B cell (primary cell): ENCODE results near the gene EHBP1L1. TPM values are rescaled to one million over a fixed set of nuclear protein-coding genes. Genes with fewer than 3 reads are reported as not detected.

ENCODE experiments used
- ATAC-seq: fragments of 200-7000 bp; cut with Tn5 transposase; one replicate; pipeline ENCODE4 v1.10.0; 2021; ENCODE audit warnings: low read depth, mild to moderate bottlenecking, moderate number of reproducible peaks, moderate library complexity
- CTCF ChIA-PET: fragments of 350-600 bp; sonication (Branson Sonifier 250); formaldehyde crosslinking; loops from one replicate; lab custom pipeline; 2021; ENCODE audit warnings: antibody characterized with exemption, inconsistent platforms; lab: Charles Lee
- POLR2A ChIA-PET: fragments of 350-600 bp; sonication (Branson Sonifier 250); formaldehyde crosslinking; loops from one replicate; lab custom pipeline; 2021; ENCODE audit warnings: antibody characterized with exemption; lab: Charles Lee
- DNase-seq: peaks from one replicate; pipeline ENCODE4 v3.0.0; 2013
- H2AFZ ChIP-seq: 2 replicates; pipeline ENCODE4 v1.6.1; 2012; ENCODE audit warnings: mild to moderate bottlenecking, low read depth, low read length; ENCODE audit not compliant: insufficient read depth, poor library complexity, severe bottlenecking
- H3K27ac ChIP-seq, 2 donors: 1 replicate in 1 of 2; 2 replicates in 1 of 2; pipeline ENCODE4 v1.5.1; 2012 to 2013; ENCODE audit warnings: low read length in 2 of 2, mild to moderate bottlenecking in 2 of 2, moderate library complexity in 1 of 2
- H3K27me3 ChIP-seq, 4 experiments: fragments of 200-600 bp in 1 of 4; sonication (generic) in 1 of 4; replicated peaks in 1 of 4; 1 replicate in 2 of 4; 2 replicates in 2 of 4; pipeline versions ENCODE4 v1.6.1 to v1.7.0; 2013 to 2016; ENCODE audit warnings: low read length in 3 of 4, mild to moderate bottlenecking in 2 of 4, mixed read lengths in 1 of 4, moderate library complexity in 1 of 4; ENCODE audit not compliant: insufficient read depth in 4 of 4, control insufficient read depth in 3 of 4; ENCODE audit errors: control extremely low read depth in 1 of 4
- H3K36me3 ChIP-seq, 2 experiments: replicated peaks in 1 of 2; 1 replicate in 1 of 2; 2 replicates in 1 of 2; pipeline versions ENCODE4 v1.6.1 to v1.7.1; 2013; ENCODE audit warnings: low read length in 1 of 2; ENCODE audit not compliant: insufficient read depth in 2 of 2, control insufficient read depth in 1 of 2; ENCODE audit errors: control extremely low read depth in 1 of 2, extremely low read depth in 1 of 2
- H3K4me1 ChIP-seq, 2 donors: fragments of 200-600 bp in 1 of 2; sonication (generic) in 1 of 2; 1 replicate in 1 of 2; 2 replicates in 1 of 2; pipeline versions ENCODE4 v1.5.1 to v1.6.1; 2013 to 2017; ENCODE audit warnings: low read length in 2 of 2; ENCODE audit not compliant: control insufficient read depth in 2 of 2, insufficient read depth in 2 of 2
- H3K4me2 ChIP-seq: replicated peaks from 2 replicates; pipeline ENCODE3; 2012; ENCODE audit warnings: mild to moderate bottlenecking, low read depth, low read length; ENCODE audit not compliant: poor library complexity, severe bottlenecking
- H3K4me3 ChIP-seq, 5 experiments: fragments of 200-600 bp in 1 of 5; sonication (generic) in 1 of 5; 1 replicate in 3 of 5; 2 replicates in 2 of 5; pipeline versions ENCODE4 v1.5.1 to v1.7.0; 2011 to 2016; ENCODE audit warnings: low read length in 4 of 5, mild to moderate bottlenecking in 4 of 5, low read depth in 2 of 5, control low read depth in 1 of 5, moderate library complexity in 1 of 5; ENCODE audit not compliant: insufficient read depth in 1 of 5; ENCODE audit errors: control extremely low read depth in 1 of 5, extremely low read depth in 1 of 5
- H3K79me2 ChIP-seq: fragments of 200-600 bp; sonication (generic); one replicate; pipeline ENCODE4 v1.6.0; 2016; ENCODE audit warnings: low read length; ENCODE audit not compliant: control insufficient read depth, insufficient read depth
- H3K9ac ChIP-seq: fragments of 200-600 bp; sonication (generic); 2 replicates; pipeline ENCODE4 v1.6.1; 2017; ENCODE audit warnings: mild to moderate bottlenecking, low read length, moderate library complexity
- H3K9me3 ChIP-seq, 3 donors: one replicate each; pipeline versions ENCODE4 v1.6.1 to v1.7.1; 2013; ENCODE audit warnings: low read length in 2 of 3; ENCODE audit not compliant: control insufficient read depth in 2 of 3, insufficient read depth in 1 of 3; ENCODE audit errors: control extremely low read depth in 1 of 3
- H4K20me1 ChIP-seq: 2 replicates; pipeline ENCODE4 v1.6.0; 2012; ENCODE audit warnings: mild to moderate bottlenecking, low read length; ENCODE audit not compliant: insufficient read depth, control insufficient read depth, poor library complexity, severe bottlenecking
- H3K27ac Mint-ChIP-seq: one replicate; pipeline ENCODE4 v1.8.0; 2021; ENCODE audit warnings: mixed read lengths
- H3K27me3 Mint-ChIP-seq: one replicate; pipeline ENCODE4 v1.8.0; 2021; ENCODE audit warnings: mixed read lengths
- H3K4me1 Mint-ChIP-seq: one replicate; pipeline ENCODE4 v1.8.0; 2021; ENCODE audit warnings: mixed read lengths
- H3K4me3 Mint-ChIP-seq: one replicate; pipeline ENCODE4 v1.8.0; 2021; ENCODE audit warnings: mixed read lengths
- H3K9me3 Mint-ChIP-seq: one replicate; pipeline ENCODE4 v1.8.0; 2022; ENCODE audit warnings: mixed read lengths; ENCODE audit not compliant: insufficient read depth
- EZH2 ChIP-seq: IDR thresholded peaks from 2 replicates; pipeline ENCODE4 v1.6.1; 2012; ENCODE audit warnings: borderline replicate concordance, low read depth, mild to moderate bottlenecking, moderate library complexity, low read length; ENCODE audit not compliant: insufficient read depth, poor library complexity, severe bottlenecking
- WGBS: methylation state at CpG from one replicate; pipeline ENCODE4 v1.1.5; 2013; ENCODE audit warnings: missing lambda C conversion rate; ENCODE audit not compliant: insufficient coverage; 5-methylcytosine and 5-hydroxymethylcytosine counted together
- intact Hi-C: fragments of 100-400 bp; cut with micrococcal nuclease; formaldehyde crosslinking; loops from one replicate; pipeline ENCODE4 v1.10.0; 2022
- polyA plus RNA-seq: library from polyadenylated mRNA; depleted of rRNA; stranded (reverse); fragments of >200 nt; gene quantifications from 2 replicates; pipeline ENCODE4 v1.2.3, GENCODE V29; 2012
- total RNA-seq, 2 donors: library from RNA; stranded (reverse); fragments of 120-200 nt in 1 of 2; gene quantifications; 1 replicate in 1 of 2; 2 replicates in 1 of 2; pipeline versions ENCODE4 v1.2.3 to v1.2.4, GENCODE V29; 2013 to 2022
- TF ChIP-seq, protein P1 (sequence below): fragments of 200-600 bp; IDR thresholded peaks from one replicate; pipeline ENCODE4 v1.8.0; 2022; ENCODE audit warnings: antibody characterized with exemption, mild to moderate bottlenecking

EHBP1L1 gene
- total and polyA plus RNA-seq, 2 donors (not counting 1 experiment from before 2014, with no cell fraction given), result 202 to 279 TPM

- Histone ChIP-seq H3K79me2 (peaks cover 73% of the 10 kb centered on the region), H2AFZ (peak overlapping the region; percentile 75), H3K36me3 (peaks cover 0 to 6% of the 10 kb centered on the region in 2 experiments), H3K4me3 (peak overlapping the region; percentile 53 to 89 (median 83)), H3K4me1 (peaks cover 59 to 74% of the 10 kb centered on the region in 2 donors), H3K27ac (peak overlapping the region; percentile 96 to 97), H3K27me3 (no peaks in the 10 kb centered on the region), H4K20me1 (peaks cover 39% of the 10 kb centered on the region), H3K9ac (peak overlapping the region; percentile 83), H3K4me2 (peak overlapping the region; percentile 100), H3K9me3 (no peaks in the 10 kb centered on the region)
- peaks cover 70% of the 10 kb centered on the region for H3K4me1 Mint-ChIP-seq
- H3K4me3 Mint-ChIP-seq, result peak overlapping the region; percentile 99
- no peaks in the 10 kb centered on the region for H3K9me3 Mint-ChIP-seq
- DNase-seq (no peak), ATAC-seq (peak; percentile 8)
- no peaks in the 10 kb centered on the region for H3K27me3 Mint-ChIP-seq
- CTCF ChIA-PET, result interaction anchor here (0.6 to 5.1 kb wide), 10 partner anchors 9 to 142 kb away, joined by 3 to 86 read pairs (median 6); no protein-coding TSS in a partner anchor
- peak overlapping the region; percentile 99 for H3K27ac Mint-ChIP-seq
- whole genome bisulfite sequencing, result 5% methylated on average over 24 of the region's 28 CpGs
- POLR2A ChIA-PET, result interaction anchor here (0.9 to 1.5 kb wide), 9 partner anchors 19 to 146 kb away, joined by 3 to 16 read pairs (median 4); partner anchors contain the start of genes PCNX3 and RELA
- intact Hi-C loops, result no loop called here
- no peak for TF ChIP-seq EZH2
Observed at GRCh38 chr11:65569164-65569972, 6.5 kb upstream of the EHBP1L1 start.

- H3K4me3 ChIP-seq, result peak within 1 kb of the TSS; percentile 58 to 89 (median 83)
- no peaks in the 10 kb centered on the region for H3K9me3 ChIP-seq
- peaks cover 0 to 6% of the 10 kb centered on the region in 2 experiments for H3K36me3 ChIP-seq
- peak within 1 kb of the TSS; percentile 100 for H3K4me2 ChIP-seq
- H4K20me1 ChIP-seq, result peaks cover 39% of the 10 kb centered on the region
- ATAC-seq (peak; percentile 67), DNase-seq (peak; percentile 99)
- ChIA-PET POLR2A (interaction anchor here (0.5 to 1.5 kb wide), 12 partner anchors 18 to 709 kb away, joined by 3 to 16 read pairs (median 4); partner anchors contain the start of genes PCNX3, RELA and SCYL1), CTCF (interaction anchor here (0.6 to 5.1 kb wide), 13 partner anchors 10 to 318 kb away, joined by 3 to 86 read pairs (median 5); partner anchors contain the start of genes FIBP and KCNK7)
- peak within 1 kb of the TSS; percentile 96 to 97 for H3K27ac ChIP-seq
- H3K4me1 Mint-ChIP-seq, result peaks cover 75% of the 10 kb centered on the region
- no peaks in the 10 kb centered on the region for H3K27me3 ChIP-seq
- H3K4me3 Mint-ChIP-seq, result peak within 1 kb of the TSS; percentile 99
- peak within 1 kb of the TSS; percentile 75 for H2AFZ ChIP-seq
- H3K9me3 Mint-ChIP-seq, result no peaks in the 10 kb centered on the region
- H3K27me3 Mint-ChIP-seq, result no peaks in the 10 kb centered on the region
- H3K4me1 ChIP-seq, result peaks cover 58 to 77% of the 10 kb centered on the region in 2 donors
- intact Hi-C loops, result loop anchor here (1.0 to 10.0 kb wide), 13 partner anchors 12 to 825 kb away; partner anchors contain the start of genes BANF1, EIF1AD, KAT5 and LTBP3
- peak within 1 kb of the TSS; percentile 83 for H3K9ac ChIP-seq
- under 1% methylated on average over 79 of the region's 89 CpGs for WGBS
- H3K79me2 ChIP-seq, result peaks cover 65% of the 10 kb centered on the region
- TF ChIP-seq, protein P1, sequence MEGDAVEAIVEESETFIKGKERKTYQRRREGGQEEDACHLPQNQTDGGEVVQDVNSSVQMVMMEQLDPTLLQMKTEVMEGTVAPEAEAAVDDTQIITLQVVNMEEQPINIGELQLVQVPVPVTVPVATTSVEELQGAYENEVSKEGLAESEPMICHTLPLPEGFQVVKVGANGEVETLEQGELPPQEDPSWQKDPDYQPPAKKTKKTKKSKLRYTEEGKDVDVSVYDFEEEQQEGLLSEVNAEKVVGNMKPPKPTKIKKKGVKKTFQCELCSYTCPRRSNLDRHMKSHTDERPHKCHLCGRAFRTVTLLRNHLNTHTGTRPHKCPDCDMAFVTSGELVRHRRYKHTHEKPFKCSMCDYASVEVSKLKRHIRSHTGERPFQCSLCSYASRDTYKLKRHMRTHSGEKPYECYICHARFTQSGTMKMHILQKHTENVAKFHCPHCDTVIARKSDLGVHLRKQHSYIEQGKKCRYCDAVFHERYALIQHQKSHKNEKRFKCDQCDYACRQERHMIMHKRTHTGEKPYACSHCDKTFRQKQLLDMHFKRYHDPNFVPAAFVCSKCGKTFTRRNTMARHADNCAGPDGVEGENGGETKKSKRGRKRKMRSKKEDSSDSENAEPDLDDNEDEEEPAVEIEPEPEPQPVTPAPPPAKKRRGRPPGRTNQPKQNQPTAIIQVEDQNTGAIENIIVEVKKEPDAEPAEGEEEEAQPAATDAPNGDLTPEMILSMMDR, result peak; percentile 48
- no peak for TF ChIP-seq EZH2
- peak within 1 kb of the TSS; percentile 99 for H3K27ac Mint-ChIP-seq
Observed at GRCh38 chr11:65569973-65570918, 5.6 kb upstream of the EHBP1L1 start, which contains the start of gene ZNRD2. TSS of gene ZNRD2 (plus strand) at chr11:65570477. CDS start at chr11:65570492, 15 bp downstream.
